GM12873 (cell line): ENCODE measurements around the gene OR1L8.

Experiments
- CTCF ChIP-seq: IDR thresholded peaks from 2 replicates; pipeline ENCODE4 v1.5.1; 2012; ENCODE audit warnings: low read depth, mild to moderate bottlenecking, moderate library complexity, low read length, control low read depth; ENCODE audit not compliant: insufficient read depth; ENCODE audit errors: missing control alignments

The OR1L8 gene

GRCh38 chr9:122546196-122546595 lies 37.0 kb downstream of the OR1L8 start:
- no peak for TF ChIP-seq CTCF

GRCh38 chr9:122538757-122539156 lies 44.4 kb downstream of the OR1L8 start:
- TF ChIP-seq CTCF = no peak

- TF ChIP-seq CTCF = no peak
Measured at GRCh38 chr9:122536134-122536533, 47.0 kb downstream of the OR1L8 start.

GRCh38 chr9:122527193-122527592 lies 56.0 kb downstream of the OR1L8 start, which contains the start of gene OR1N1:
Gene OR1N1, minus strand, starts transcription at chr9:122527293. Its CDS starts 0 bp downstream, at chr9:122527293.
- TF ChIP-seq CTCF = no peak

- TF ChIP-seq CTCF = no peak
Measured at GRCh38 chr9:122526602-122527001, 56.6 kb downstream of the OR1L8 start.

- no peak for TF ChIP-seq CTCF
Measured at GRCh38 chr9:122519376-122519775, 63.8 kb downstream of the OR1L8 start.

- no peak for TF ChIP-seq CTCF
Measured at GRCh38 chr9:122518841-122519240, 64.3 kb downstream of the OR1L8 start, which contains the start of gene OR1J4. Gene OR1J4, plus strand, starts transcription at chr9:122519141. Its CDS starts 0 bp downstream, at chr9:122519141.
